Body of pancreas (tissue), 4 donors: ENCODE results near the gene VCP.

Source experiments
- CTCF ChIP-seq, 7 experiments: fragments of 450-650 bp in 4 of 7; fragments of 200-600 bp in 3 of 7; sonication (generic) in 3 of 7; IDR thresholded peaks; one replicate each; pipeline ENCODE4 v1.5.1; 2016 to 2019; ENCODE audit warnings: antibody characterized with exemption in 7 of 7
- POLR2A ChIP-seq, 3 donors: fragments of 450-650 bp; IDR thresholded peaks; one replicate each; pipeline ENCODE4 v1.6.1; 2016; ENCODE audit warnings: antibody characterized with exemption in 3 of 3, mild to moderate bottlenecking in 2 of 3

- TF ChIP-seq CTCF (IDR thresholded peaks at IDR 0.05) (no peak), POLR2A (IDR thresholded peaks at IDR 0.05) (no peak)
These were observed 44.1 kb downstream of the VCP start for GRCh38 chr9:35028341-35028740.
